SU-DHL-6 (cell line): ENCODE results near the gene SMYD4.
"Not testable (repeated sequence)": the region's sequence is repeated elsewhere in the genome, so short reads cannot be mapped to it uniquely, and the experiment has no call there.

Source experiments
- H2AFZ ChIP-seq: fragments of 200-600 bp; sonication (generic); 2 replicates; pipeline ENCODE4 v1.6.1; 2014; ENCODE audit warnings: low read depth, mild to moderate bottlenecking, moderate library complexity, mixed read lengths, antibody characterized with exemption, low read length; ENCODE audit not compliant: severe bottlenecking
- H3F3A ChIP-seq: fragments of 200-600 bp; shearing (Covaris generic); 2 replicates; pipeline ENCODE4 v1.6.0; 2016; ENCODE audit warnings: antibody characterized with exemption, mild to moderate bottlenecking; ENCODE audit not compliant: insufficient read depth
- H3K27ac ChIP-seq: fragments of 200-600 bp; sonication (generic); 2 replicates; pipeline ENCODE4 v1.5.1; 2016; ENCODE audit warnings: low read depth, mild to moderate bottlenecking, low read length, moderate library complexity, mixed read lengths
- H3K27me3 ChIP-seq: fragments of 200-600 bp; sonication (generic), shearing (Covaris generic); 2 replicates; pipeline ENCODE4 v1.6.0; 2014; ENCODE audit warnings: mild to moderate bottlenecking, low read length
- H3K36me3 ChIP-seq: fragments of 200-600 bp; sonication (generic); 2 replicates; pipeline ENCODE4 v1.6.1; 2014; ENCODE audit warnings: mild to moderate bottlenecking, low read length, mixed read lengths
- H3K4me2 ChIP-seq: fragments of 300-600, 200-600 bp; shearing (Covaris generic), sonication (generic); 2 replicates; pipeline ENCODE4 v1.6.0; 2014; ENCODE audit warnings: low read length, low read depth, mild to moderate bottlenecking; ENCODE audit not compliant: poor library complexity, severe bottlenecking
- H3K4me3 ChIP-seq: fragments of 200-600 bp; sonication (generic); 2 replicates; pipeline ENCODE4 v1.5.1; 2014; ENCODE audit warnings: antibody characterized with exemption, low read length, mild to moderate bottlenecking, mixed read lengths; ENCODE audit not compliant: insufficient read depth, poor library complexity, severe bottlenecking
- H3K79me2 ChIP-seq: fragments of 200-600 bp; sonication (generic); 2 replicates; pipeline ENCODE4 v1.6.1; 2014; ENCODE audit warnings: mild to moderate bottlenecking, low read length, moderate library complexity; ENCODE audit not compliant: insufficient read depth
- H3K9ac ChIP-seq: fragments of 200-600 bp; sonication (generic); 2 replicates; pipeline ENCODE4 v1.7.0; 2014; ENCODE audit warnings: mild to moderate bottlenecking, low read length
- H3K9me2 ChIP-seq: fragments of 200-600 bp; sonication (generic); replicated peaks from 2 replicates; pipeline ENCODE4 v1.6.1; 2014; ENCODE audit warnings: low read length; ENCODE audit not compliant: insufficient read depth
- H3K9me3 ChIP-seq: fragments of 200-600 bp; sonication (generic); 2 replicates; pipeline ENCODE4 v1.6.1; 2014; ENCODE audit warnings: low read length, mixed read lengths; ENCODE audit not compliant: insufficient read depth
- H4K20me1 ChIP-seq: fragments of 200-600 bp; sonication (generic); 2 replicates; pipeline ENCODE4 v1.6.1; 2014; ENCODE audit warnings: low read depth, mild to moderate bottlenecking, antibody characterized with exemption, low read length, moderate library complexity, mixed read lengths
- EZH2phosphoT487 ChIP-seq: fragments of 200-600 bp; sonication (generic), shearing (Covaris generic); conservative IDR thresholded peaks from 2 replicates; pipeline ENCODE4 v1.6.1; 2018; ENCODE audit warnings: mild to moderate bottlenecking, antibody characterized with exemption, low read length, moderate library complexity, mixed read lengths
- TF ChIP-seq, protein P1 (sequence below): fragments of 200-600 bp; sonication (generic); IDR thresholded peaks from one replicate; pipeline ENCODE4 v1.5.1; 2017; ENCODE audit warnings: antibody characterized with exemption, mild to moderate bottlenecking, low read length, moderate library complexity; ENCODE audit not compliant: insufficient read depth, poor library complexity, severe bottlenecking

The SMYD4 gene

DNA sequence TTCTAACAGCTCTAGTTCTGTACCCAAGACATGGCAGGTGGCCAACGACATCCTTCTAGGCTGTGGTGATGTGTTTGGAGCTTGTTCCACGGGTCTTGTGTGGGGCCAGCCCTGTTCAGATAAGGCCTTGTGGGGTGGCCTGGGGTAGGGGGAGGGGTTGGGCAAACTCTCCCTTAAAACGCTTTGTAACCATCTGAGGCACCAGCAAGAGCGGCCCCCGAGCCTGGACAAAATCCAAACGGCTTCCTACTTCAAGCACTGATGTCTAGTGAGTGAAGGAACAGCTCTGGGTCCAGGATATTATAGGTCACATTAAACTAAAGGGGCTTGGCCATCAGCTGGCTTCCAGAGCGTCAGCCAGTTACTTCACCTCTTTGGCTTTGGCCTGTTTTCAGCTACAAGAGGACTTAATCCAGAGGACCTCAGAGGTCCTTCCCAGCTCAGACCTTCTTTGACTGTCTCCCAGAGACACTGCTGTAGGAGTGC is 56.0 kb downstream of the SMYD4 start:
- no peak overlapping the region for H3K4me3 ChIP-seq
- no peaks in the 10 kb centered on the region for H3K79me2 ChIP-seq
- no peak overlapping the region for H3K9ac ChIP-seq
- no peaks in the 10 kb centered on the region for H4K20me1 ChIP-seq
- no peaks in the 10 kb centered on the region for H3K9me2 ChIP-seq
- no peak overlapping the region for H2AFZ ChIP-seq
- no peak overlapping the region for H3K4me2 ChIP-seq
- no peaks in the 10 kb centered on the region for H3F3A ChIP-seq
- H3K27ac ChIP-seq = no peak overlapping the region
- H3K27me3 ChIP-seq = no peaks in the 10 kb centered on the region
- TF ChIP-seq, protein P1, sequence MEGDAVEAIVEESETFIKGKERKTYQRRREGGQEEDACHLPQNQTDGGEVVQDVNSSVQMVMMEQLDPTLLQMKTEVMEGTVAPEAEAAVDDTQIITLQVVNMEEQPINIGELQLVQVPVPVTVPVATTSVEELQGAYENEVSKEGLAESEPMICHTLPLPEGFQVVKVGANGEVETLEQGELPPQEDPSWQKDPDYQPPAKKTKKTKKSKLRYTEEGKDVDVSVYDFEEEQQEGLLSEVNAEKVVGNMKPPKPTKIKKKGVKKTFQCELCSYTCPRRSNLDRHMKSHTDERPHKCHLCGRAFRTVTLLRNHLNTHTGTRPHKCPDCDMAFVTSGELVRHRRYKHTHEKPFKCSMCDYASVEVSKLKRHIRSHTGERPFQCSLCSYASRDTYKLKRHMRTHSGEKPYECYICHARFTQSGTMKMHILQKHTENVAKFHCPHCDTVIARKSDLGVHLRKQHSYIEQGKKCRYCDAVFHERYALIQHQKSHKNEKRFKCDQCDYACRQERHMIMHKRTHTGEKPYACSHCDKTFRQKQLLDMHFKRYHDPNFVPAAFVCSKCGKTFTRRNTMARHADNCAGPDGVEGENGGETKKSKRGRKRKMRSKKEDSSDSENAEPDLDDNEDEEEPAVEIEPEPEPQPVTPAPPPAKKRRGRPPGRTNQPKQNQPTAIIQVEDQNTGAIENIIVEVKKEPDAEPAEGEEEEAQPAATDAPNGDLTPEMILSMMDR = no peak
- TF ChIP-seq EZH2phosphoT487 = no peak
- H3K36me3 ChIP-seq = no peaks in the 10 kb centered on the region
- H3K9me3 ChIP-seq = no peaks in the 10 kb centered on the region

DNA sequence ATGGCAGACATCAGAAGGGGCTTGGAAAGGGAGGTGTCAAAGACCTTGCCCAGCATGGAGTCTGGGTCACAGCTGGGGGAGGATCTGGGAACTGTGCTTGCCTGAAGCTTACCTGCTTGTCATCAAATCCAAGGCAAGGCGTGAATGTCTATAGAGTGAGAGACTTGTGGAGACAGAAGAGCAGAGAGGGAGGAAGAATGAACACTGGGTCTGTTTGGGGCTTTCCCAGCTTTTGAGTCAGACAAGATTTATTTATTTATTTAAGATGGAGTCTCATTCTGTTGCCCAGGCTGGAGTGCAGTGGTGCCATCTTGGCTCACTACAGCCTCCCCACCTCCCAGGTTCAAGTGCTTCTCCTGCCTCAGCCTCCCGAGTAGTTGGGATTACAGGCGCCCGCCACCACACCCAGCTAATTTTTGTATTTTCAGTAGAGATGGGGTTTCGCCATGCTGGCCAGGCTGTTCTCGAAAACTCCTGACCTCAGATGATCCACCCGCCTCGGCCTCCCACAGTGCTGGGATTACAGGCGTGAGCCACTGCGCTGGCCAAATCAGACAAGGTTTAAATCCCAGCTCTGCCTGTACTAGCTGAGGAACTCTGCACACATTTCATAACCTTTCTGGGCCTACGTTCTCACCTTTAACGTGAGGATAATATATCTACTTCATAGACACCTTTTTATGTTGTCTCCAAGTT is 56.6 kb downstream of the SMYD4 start:
- not testable (repeated sequence) for H3K27me3 ChIP-seq, H4K20me1 ChIP-seq, H3K9me3 ChIP-seq, H3K79me2 ChIP-seq, H3K27ac ChIP-seq, H2AFZ ChIP-seq, H3K4me2 ChIP-seq, H3F3A ChIP-seq, H3K9me2 ChIP-seq, H3K9ac ChIP-seq, H3K4me3 ChIP-seq, H3K36me3 ChIP-seq

DNA sequence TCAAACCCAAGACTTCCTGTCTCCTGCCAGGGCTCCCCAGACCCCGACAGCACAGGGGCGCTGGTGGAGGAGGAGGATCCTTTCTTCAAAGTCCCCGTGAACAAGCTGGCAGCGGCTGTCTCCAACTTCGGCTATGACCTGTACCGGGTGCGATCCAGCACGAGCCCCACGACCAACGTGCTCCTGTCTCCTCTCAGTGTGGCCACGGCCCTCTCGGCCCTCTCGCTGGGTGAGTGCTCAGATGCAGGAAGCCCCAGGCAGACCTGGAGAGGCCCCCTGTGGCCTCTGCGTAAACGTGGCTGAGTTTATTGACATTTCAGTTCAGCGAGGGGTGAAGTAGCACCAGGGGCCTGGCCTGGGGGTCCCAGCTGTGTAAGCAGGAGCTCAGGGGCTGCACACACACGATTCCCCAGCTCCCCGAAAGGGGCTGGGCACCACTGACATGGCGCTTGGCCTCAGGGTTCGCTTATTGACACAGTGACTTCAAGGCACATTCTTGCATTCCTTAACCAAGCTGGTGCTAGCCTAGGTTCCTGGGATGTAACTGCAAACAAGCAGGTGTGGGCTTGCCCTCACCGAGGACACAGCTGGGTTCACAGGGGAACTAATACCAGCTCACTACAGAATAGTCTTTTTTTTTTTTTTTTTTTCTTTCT is 59.8 kb downstream of the SMYD4 start:
- no peaks in the 10 kb centered on the region for H3K79me2 ChIP-seq
- TF ChIP-seq, protein P1 = no peak
- TF ChIP-seq EZH2phosphoT487 = no peak
- H3K27me3 ChIP-seq = no peaks in the 10 kb centered on the region
- H3K36me3 ChIP-seq = no peaks in the 10 kb centered on the region
- no peaks in the 10 kb centered on the region for H3K9me3 ChIP-seq
- H4K20me1 ChIP-seq = no peaks in the 10 kb centered on the region
- no peak overlapping the region for H3K4me3 ChIP-seq
- no peak overlapping the region for H3K9ac ChIP-seq
- no peak overlapping the region for H2AFZ ChIP-seq
- no peak overlapping the region for H3K4me2 ChIP-seq
- H3K27ac ChIP-seq = no peak overlapping the region
- no peaks in the 10 kb centered on the region for H3F3A ChIP-seq
- no peaks in the 10 kb centered on the region for H3K9me2 ChIP-seq

DNA sequence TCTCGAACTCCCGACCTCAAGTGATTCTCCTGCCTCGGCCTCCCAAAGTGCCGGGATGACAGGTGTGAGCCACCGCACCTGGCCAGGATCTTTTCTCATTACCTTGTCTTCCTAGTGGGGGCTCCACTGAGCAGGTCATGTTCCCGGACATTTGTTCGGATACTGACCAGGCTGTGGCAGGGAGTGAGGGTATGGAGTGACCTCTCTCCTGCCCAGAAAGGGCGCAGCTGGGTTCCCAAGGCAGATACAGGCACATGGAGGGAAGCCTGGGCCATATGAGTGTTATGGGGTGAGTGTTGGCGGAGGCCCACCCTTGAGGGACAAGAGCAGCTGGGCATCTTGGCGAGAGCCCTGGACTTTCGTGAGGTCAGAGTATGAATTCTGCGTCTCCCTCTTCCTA is 62.3 kb downstream of the SMYD4 start:
- no peak for TF ChIP-seq EZH2phosphoT487
- TF ChIP-seq, protein P1 = no peak

More for the DNA sequence above, 62.3 kb downstream of the SMYD4 start:
- H3K27me3 ChIP-seq = no peaks in the 10 kb centered on the region
- H3K9ac ChIP-seq = no peak overlapping the region
- no peak overlapping the region for H3K27ac ChIP-seq
- H4K20me1 ChIP-seq = no peaks in the 10 kb centered on the region
- H3K9me2 ChIP-seq = no peaks in the 10 kb centered on the region
- no peak overlapping the region for H3K4me2 ChIP-seq
- H2AFZ ChIP-seq = no peak overlapping the region
- H3F3A ChIP-seq = no peaks in the 10 kb centered on the region
- H3K36me3 ChIP-seq = no peaks in the 10 kb centered on the region
- H3K9me3 ChIP-seq = no peaks in the 10 kb centered on the region
- H3K4me3 ChIP-seq = no peak overlapping the region
- no peaks in the 10 kb centered on the region for H3K79me2 ChIP-seq
